ENCODE results near the gene CCDC39.

- TF ChIP-seq KMT2A (CRISPR knock-in tag; IDR thresholded peaks at IDR 0.05) = no peak
- no peak for TF ChIP-seq ATM (IDR thresholded peaks at IDR 0.05; ENCODE audit: borderline replicate concordance)
- no peak for TF ChIP-seq SMC3 (IDR thresholded peaks at IDR 0.05; ENCODE audit: low read length)
- TF ChIP-seq, protein P1, sequence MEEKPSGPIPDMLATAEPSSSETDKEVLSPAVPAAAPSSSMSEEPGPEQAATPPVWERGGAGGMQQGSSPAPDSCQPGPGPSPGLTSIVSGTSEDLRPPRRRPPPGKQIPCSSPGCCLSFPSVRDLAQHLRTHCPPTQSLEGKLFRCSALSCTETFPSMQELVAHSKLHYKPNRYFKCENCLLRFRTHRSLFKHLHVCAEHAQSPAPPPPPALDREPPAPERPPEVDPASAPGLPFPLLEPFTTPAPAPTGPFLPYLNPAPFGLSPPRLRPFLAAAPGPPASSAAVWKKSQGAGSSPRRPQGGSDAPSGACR (CRISPR knock-in tag; IDR thresholded peaks at IDR 0.05) = no peak
- TF ChIP-seq JUND (CRISPR knock-in tag; IDR thresholded peaks at IDR 0.05) = no peak
- no peak for TF ChIP-seq REST (IDR thresholded peaks at IDR 0.05; ENCODE audit: borderline replicate concordance in 1 of 2, low read depth in 1 of 2, low read length in 2 of 2)
- no peak for TF ChIP-seq CTCF (CRISPR knock-in tag; IDR thresholded peaks at IDR 0.05)
- TF ChIP-seq EP300 (IDR thresholded peaks at IDR 0.05; ENCODE audit: low read depth in 2 of 2, low read length in 2 of 2) = no peak
- TF ChIP-seq EP300 (CRISPR knock-in tag; IDR thresholded peaks at IDR 0.05; ENCODE audit: borderline replicate concordance) = no peak
These were observed 107.3 kb downstream of the CCDC39 start for GRCh38 chr3:180571831-180572598.

All from HepG2 (cell line).